AG09319 (cell line): ENCODE measurements around the gene RBM44.
A peak's percentile ranks its signal among the peaks of the same experiment; 100 is the strongest.
"Not testable (repeated sequence)": the region's sequence is repeated elsewhere in the genome, so short reads cannot be mapped to it uniquely, and the experiment has no call there.

ENCODE experiments used
- DNase-seq: peaks from one replicate; pipeline ENCODE4 v3.0.0-alpha.2; 2010; ENCODE audit warnings: low read depth; ENCODE audit errors: extremely low read depth
- TF ChIP-seq, protein P1 (sequence below): IDR thresholded peaks from 2 replicates; pipeline ENCODE4 v1.5.1; 2011; ENCODE audit warnings: low read depth, mild to moderate bottlenecking, inconsistent platforms, low read length, moderate library complexity

RBM44 gene

GRCh38 chr2:237863689-237864443 lies 65.3 kb downstream of the RBM44 start:
- no peak for DNase-seq
- TF ChIP-seq, protein P1, sequence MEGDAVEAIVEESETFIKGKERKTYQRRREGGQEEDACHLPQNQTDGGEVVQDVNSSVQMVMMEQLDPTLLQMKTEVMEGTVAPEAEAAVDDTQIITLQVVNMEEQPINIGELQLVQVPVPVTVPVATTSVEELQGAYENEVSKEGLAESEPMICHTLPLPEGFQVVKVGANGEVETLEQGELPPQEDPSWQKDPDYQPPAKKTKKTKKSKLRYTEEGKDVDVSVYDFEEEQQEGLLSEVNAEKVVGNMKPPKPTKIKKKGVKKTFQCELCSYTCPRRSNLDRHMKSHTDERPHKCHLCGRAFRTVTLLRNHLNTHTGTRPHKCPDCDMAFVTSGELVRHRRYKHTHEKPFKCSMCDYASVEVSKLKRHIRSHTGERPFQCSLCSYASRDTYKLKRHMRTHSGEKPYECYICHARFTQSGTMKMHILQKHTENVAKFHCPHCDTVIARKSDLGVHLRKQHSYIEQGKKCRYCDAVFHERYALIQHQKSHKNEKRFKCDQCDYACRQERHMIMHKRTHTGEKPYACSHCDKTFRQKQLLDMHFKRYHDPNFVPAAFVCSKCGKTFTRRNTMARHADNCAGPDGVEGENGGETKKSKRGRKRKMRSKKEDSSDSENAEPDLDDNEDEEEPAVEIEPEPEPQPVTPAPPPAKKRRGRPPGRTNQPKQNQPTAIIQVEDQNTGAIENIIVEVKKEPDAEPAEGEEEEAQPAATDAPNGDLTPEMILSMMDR = no peak

DNA sequence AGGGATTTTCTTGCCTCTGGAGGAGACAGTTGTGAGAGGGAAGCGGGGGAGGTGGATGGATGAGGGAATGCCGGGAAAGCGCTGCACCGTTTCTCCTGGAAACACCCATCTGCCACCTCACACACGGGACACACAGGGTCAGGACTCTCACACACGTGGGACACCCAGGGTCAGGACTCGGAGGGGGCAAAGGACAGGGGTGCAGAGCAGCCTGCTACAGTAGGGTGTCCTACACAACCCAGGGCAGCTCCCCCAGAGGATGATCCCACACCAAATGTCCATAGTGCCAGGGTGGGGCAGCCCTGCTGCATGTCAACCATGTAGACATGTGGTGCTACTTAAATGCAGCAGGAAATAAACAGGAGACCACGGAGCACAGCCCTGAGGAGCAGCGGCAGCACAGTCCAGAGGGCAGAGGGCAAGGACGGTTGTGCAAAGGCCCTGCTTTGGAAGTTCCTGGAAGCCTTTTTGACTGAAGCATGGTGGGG lies 65.9 kb downstream of the RBM44 start:
- no peak for DNase-seq
- TF ChIP-seq, protein P1 = no peak

- TF ChIP-seq, protein P1 = no peak
- DNase-seq = no peak
Observed at GRCh38 chr2:237864940-237865622, 66.5 kb downstream of the RBM44 start.

DNA sequence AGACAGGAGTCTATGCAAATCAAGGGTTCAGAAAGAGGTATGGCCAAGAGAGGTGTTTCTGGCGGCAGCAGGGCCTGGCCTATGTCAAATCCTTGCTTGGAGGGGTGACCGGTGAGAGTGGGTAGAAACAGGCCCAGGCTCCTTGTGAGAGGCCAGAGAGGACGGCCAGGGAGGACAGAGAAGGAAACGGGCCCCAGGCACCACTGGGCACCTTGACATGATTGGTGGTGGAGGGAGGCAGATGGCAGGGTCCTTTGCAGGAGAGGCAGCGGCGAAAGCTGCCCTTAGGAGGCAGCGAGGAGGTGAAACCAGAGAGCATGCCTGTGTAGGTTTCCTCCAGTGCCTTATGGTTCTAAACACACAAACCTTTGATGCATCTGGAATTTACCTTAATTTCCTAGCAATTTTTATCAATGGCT lies 67.1 kb downstream of the RBM44 start:
- DNase-seq = no peak
- TF ChIP-seq, protein P1 = peak; percentile 1; the same call in 1 of the 2 replicates

GRCh38 chr2:237866101-237866621 lies 67.6 kb downstream of the RBM44 start:
- no peak for DNase-seq
- TF ChIP-seq, protein P1 = no peak

- TF ChIP-seq, protein P1 = no peak
- no peak for DNase-seq
Observed at GRCh38 chr2:237867465-237867864, 68.9 kb downstream of the RBM44 start.

- not testable (repeated sequence) for DNase-seq
Observed at GRCh38 chr2:237868074-237868473, 69.5 kb downstream of the RBM44 start.
